Uterus (tissue), 4 donors: ENCODE data around the gene GRK5. TPM values are rescaled to one million over a fixed set of nuclear protein-coding genes. Genes with fewer than 3 reads are reported as not detected.

Experiments used
- DNase-seq, 2 donors: peaks; one replicate each; pipeline ENCODE4 v3.0.0-alpha.2; 2019 to 2020
- H3K27ac ChIP-seq, 2 donors: fragments of 200-600 bp; sonication (generic); 1 replicate in 1 of 2; 2 replicates in 1 of 2; pipeline ENCODE4 v1.5.1; 2016 to 2018
- H3K27me3 ChIP-seq, 2 donors: fragments of 200-600 bp; sonication (generic); one replicate each; pipeline ENCODE4 v1.5.1; 2018 to 2019; ENCODE audit warnings: control low read depth in 1 of 2
- H3K36me3 ChIP-seq, 2 donors: fragments of 200-600 bp; sonication (generic); one replicate each; pipeline ENCODE4 v1.5.1; 2019; ENCODE audit warnings: control low read depth in 1 of 2
- H3K4me1 ChIP-seq, 2 donors: fragments of 200-600 bp; sonication (generic); one replicate each; pipeline ENCODE4 v1.5.1; 2018 to 2019; ENCODE audit warnings: control low read depth in 1 of 2
- H3K4me3 ChIP-seq, 2 donors: fragments of 200-600 bp; sonication (generic); 1 replicate in 1 of 2; 2 replicates in 1 of 2; pipeline ENCODE4 v1.5.1; 2018 to 2019; ENCODE audit warnings: mild to moderate bottlenecking in 1 of 2
- H3K9me3 ChIP-seq, 2 donors: fragments of 200-600 bp; sonication (generic); one replicate each; pipeline ENCODE4 v1.5.1; 2019; ENCODE audit warnings: control low read depth in 1 of 2
- CTCF ChIP-seq, 4 experiments: fragments of 200-600 bp in 2 of 4; fragments of 450-650 bp in 2 of 4; sonication (generic) in 2 of 4; IDR thresholded peaks; one replicate each; pipeline ENCODE4 v1.5.1; 2016 to 2019; ENCODE audit warnings: antibody characterized with exemption in 4 of 4, mild to moderate bottlenecking in 2 of 4, moderate library complexity in 1 of 4
- POLR2A ChIP-seq, 2 donors: fragments of 450-650 bp; IDR thresholded peaks; one replicate each; pipeline ENCODE4 v1.6.1; 2016; ENCODE audit warnings: antibody characterized with exemption in 2 of 2, mild to moderate bottlenecking in 1 of 2, moderate library complexity in 1 of 2
- intact Hi-C: fragments of 100-400 bp; cut with DNase I; formaldehyde crosslinking; loops from one replicate; pipeline ENCODE4 v1.15.1; 2023; ENCODE audit warnings: low total_unique reads
- total RNA-seq, 4 donors: library from RNA; depleted of rRNA in 3 of 4; stranded (reverse); fragments of >200 nt in 3 of 4; gene quantifications; one replicate each; pipeline versions ENCODE4 v1.1.0 to v1.2.4, GENCODE V29; 2014 to 2023
- donor health status: DM: yes; HTN: yes; CAD: no.

The GRK5 gene
- total RNA-seq, 4 donors from 2014 or later = 11.6 to 34.6 (median 14.1) TPM

- peak overlapping the region in 1 of 2 donors; percentile 10 for H3K27ac ChIP-seq
- intact Hi-C loops = no loop called here
- DNase-seq = no peak
- H3K27me3 ChIP-seq = no peaks in the 10 kb centered on the region
- H3K4me3 ChIP-seq = no peak overlapping the region
- no peaks in the 10 kb centered on the region for H3K9me3 ChIP-seq
- H3K36me3 ChIP-seq = no peaks in the 10 kb centered on the region
- no peak for TF ChIP-seq POLR2A (IDR thresholded peaks at IDR 0.05)
- TF ChIP-seq CTCF (IDR thresholded peaks at IDR 0.05) = no peak
- H3K4me1 ChIP-seq = peaks cover 5 to 22% of the 10 kb centered on the region in 2 donors
Measured at GRCh38 chr10:119365773-119366599, 158.6 kb downstream of the GRK5 start.

- Histone ChIP-seq H3K4me3 (no peak overlapping the region), H3K36me3 (no peaks in the 10 kb centered on the region), H3K27ac (peak overlapping the region; percentile 18 to 57), H3K9me3 (no peaks in the 10 kb centered on the region), H3K27me3 (peaks cover 0 to 3% of the 10 kb centered on the region in 2 donors), H3K4me1 (peaks cover 5 to 22% of the 10 kb centered on the region in 2 donors)
- TF ChIP-seq CTCF (IDR thresholded peaks at IDR 0.05) (no peak), POLR2A (IDR thresholded peaks at IDR 0.05) (no peak)
- intact Hi-C loops = no loop called here
- DNase-seq = no peak
Measured at GRCh38 chr10:119367841-119368549, 160.6 kb downstream of the GRK5 start.

GRCh38 chr10:119368581-119368980, 161.2 kb downstream of the GRK5 start:
- no peaks in the 10 kb centered on the region for H3K9me3 ChIP-seq
- H3K27me3 ChIP-seq = peaks cover 0 to 3% of the 10 kb centered on the region in 2 donors
- H3K36me3 ChIP-seq = no peaks in the 10 kb centered on the region
- TF ChIP-seq POLR2A (IDR thresholded peaks at IDR 0.05) (no peak), CTCF (IDR thresholded peaks at IDR 0.05) (no peak)
- no peak for DNase-seq
- intact Hi-C loops = no loop called here
- peak overlapping the region; percentile 57 to 68 for H3K27ac ChIP-seq
- peaks cover 5 to 22% of the 10 kb centered on the region in 2 donors for H3K4me1 ChIP-seq
- H3K4me3 ChIP-seq = no peak overlapping the region

GRCh38 chr10:119368991-119369869, 161.9 kb downstream of the GRK5 start:
- no peaks in the 10 kb centered on the region for H3K9me3 ChIP-seq
- peaks cover 5 to 22% of the 10 kb centered on the region in 2 donors for H3K4me1 ChIP-seq
- H3K27me3 ChIP-seq = peaks cover 0 to 3% of the 10 kb centered on the region in 2 donors
- intact Hi-C loops = no loop called here
- no peak for TF ChIP-seq POLR2A (IDR thresholded peaks at IDR 0.05)
- no peak for TF ChIP-seq CTCF (IDR thresholded peaks at IDR 0.05)
- H3K36me3 ChIP-seq = no peaks in the 10 kb centered on the region
- DNase-seq = no peak
- H3K4me3 ChIP-seq = no peak overlapping the region
- peak overlapping the region; percentile 57 to 68 for H3K27ac ChIP-seq
